ENCODE results near the gene EIF3F. TPM values are rescaled to one million over a fixed set of nuclear protein-coding genes. Genes with fewer than 3 reads are reported as not detected.
A peak's percentile ranks its signal among the peaks of the same experiment; 100 is the strongest.

Gene EIF3F
- total and polyA plus RNA-seq, 2 of the 8 experiments (the other 6 are each of a cell fraction or from before 2014, with no cell fraction given), result 222 to 388 TPM

DNA sequence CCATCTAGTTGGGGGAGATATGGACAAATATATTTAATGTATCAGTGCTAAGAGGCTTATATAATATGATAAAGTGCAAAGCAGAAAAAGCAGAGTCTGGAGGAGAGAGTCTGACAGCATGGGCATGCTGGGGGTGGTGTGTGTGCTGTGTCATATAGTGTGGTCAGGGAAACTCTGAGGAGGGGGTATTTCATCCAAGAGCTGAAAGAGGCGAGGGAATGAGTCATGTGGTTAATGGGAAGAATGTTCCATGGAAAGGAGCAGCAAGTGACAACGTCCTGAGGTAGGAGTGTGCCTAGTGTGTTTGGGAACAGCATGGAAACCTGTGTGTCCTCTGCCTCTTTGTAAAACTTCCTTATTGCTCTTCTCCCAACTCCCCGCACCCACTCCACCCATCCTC is 38.0 kb downstream of the EIF3F start:
- H3K9ac ChIP-seq (replicated peaks in 1 of 4; ENCODE audit: extremely low read depth in 1 of 4, low read depth in 3 of 4, low read length in 3 of 4), result no peak overlapping the region
- DNase-seq (ENCODE audit: low read depth in 1 of 2, low spot score in 2 of 2), result peak in 1 of 2 experiments; percentile 17
- H3K79me1 ChIP-seq (ENCODE audit: low read depth, low read length), result no peaks in the 10 kb centered on the region
- H2BK15ac ChIP-seq (ENCODE audit: low read length), result no peak overlapping the region
- H3K27me3 ChIP-seq (replicated peaks in 1 of 4; ENCODE audit: control insufficient read depth in 3 of 4, extremely low read depth in 1 of 4, insufficient read depth in 3 of 4, low read length in 3 of 4), result peaks cover 6 to 13% (median 12%) of the 10 kb centered on the region in 4 experiments
- peaks cover 0 to 2% of the 10 kb centered on the region in 2 experiments for H4K20me1 ChIP-seq (replicated peaks in 1 of 2; ENCODE audit: control insufficient read depth in 1 of 2, insufficient read depth in 2 of 2, low read length in 2 of 2)
- no peak overlapping the region for H3K23ac ChIP-seq (ENCODE audit: insufficient read length)
- no peak overlapping the region for H2AK5ac ChIP-seq (ENCODE audit: low read depth, low read length)
- no peak overlapping the region for H3K56ac ChIP-seq (replicated peaks; ENCODE audit: insufficient read length, low read depth, low read length)
- H2BK20ac ChIP-seq (ENCODE audit: low read length), result no peak overlapping the region
- no peak overlapping the region for H3K4me2 ChIP-seq (ENCODE audit: insufficient read depth in 1 of 2, low read depth in 2 of 2, low read length in 2 of 2)
- H3K4me1 ChIP-seq (replicated peaks in 1 of 4; ENCODE audit: control insufficient read depth in 3 of 4, insufficient read depth in 4 of 4, low read length in 3 of 4), result no peaks in the 10 kb centered on the region
- no peak overlapping the region for H3K4ac ChIP-seq (replicated peaks; ENCODE audit: insufficient read length, low read depth, low read length)
- no peak overlapping the region for H3K4me3 ChIP-seq (ENCODE audit: extremely low read depth in 1 of 4, insufficient read depth in 2 of 4, low read depth in 3 of 4, low read length in 4 of 4)
- no peak overlapping the region for H3K14ac ChIP-seq (ENCODE audit: insufficient read length)
- no peaks in the 10 kb centered on the region; the same call in 1 of the 2 replicates for H3K23me2 ChIP-seq (ENCODE audit: low read depth, low read length)
- no peaks in the 10 kb centered on the region for H3K79me2 ChIP-seq (ENCODE audit: control insufficient read depth in 1 of 2, insufficient read depth in 2 of 2, low read length in 2 of 2)
- H2AFZ ChIP-seq (ENCODE audit: low read length), result no peak overlapping the region
- ChIA-PET CTCF (ENCODE audit: partially characterized antibody) (interaction anchor here (1.2 to 5.8 kb wide), 4 partner anchors 8 to 64 kb away, joined by 5 to 80 read pairs (median 34); no protein-coding TSS in a partner anchor), POLR2A (ENCODE audit: partially characterized antibody) (no interaction called here)
- no peak overlapping the region for H4K8ac ChIP-seq (ENCODE audit: extremely low read depth, insufficient read depth, low read length)
- 81% methylated on average over 3 of the region's 3 CpGs; no CpG with 5 or more reads in 1 of the 2 experiments for WGBS, 2 experiments (ENCODE audit: extremely low coverage in 1 of 2, insufficient coverage in 1 of 2, insufficient read length in 1 of 2, insufficient replicate concordance in 2 of 2, low coverage in 1 of 2, low lambda C conversion rate in 2 of 2, missing lambda C conversion rate in 1 of 2)
- H2BK12ac ChIP-seq (ENCODE audit: low read depth, low read length), result no peak overlapping the region
- H2BK5ac ChIP-seq (ENCODE audit: low read depth, low read length), result no peak overlapping the region
- no peaks in the 10 kb centered on the region for H3K36me3 ChIP-seq (ENCODE audit: control insufficient read depth in 2 of 4, insufficient read depth in 4 of 4, low read length in 3 of 4)
- no peak overlapping the region for H3K18ac ChIP-seq (ENCODE audit: extremely low read depth, low read length)
- no peak for FAIRE-seq
- no peaks in the 10 kb centered on the region for H3K9me3 ChIP-seq (ENCODE audit: insufficient read depth in 2 of 2, low read depth in 1 of 2, low read length in 1 of 2)
- no peak overlapping the region for H4K91ac ChIP-seq (replicated peaks; ENCODE audit: insufficient read length, low read length)
- no peak overlapping the region for H3K27ac ChIP-seq (ENCODE audit: low read depth, low read length)
- H2BK120ac ChIP-seq (replicated peaks; ENCODE audit: low read depth, low read length), result no peak overlapping the region
- H4K5ac ChIP-seq (ENCODE audit: insufficient read length, low read depth, low read length), result no peak overlapping the region
- TF ChIP-seq PHF8 (conservative IDR thresholded peaks at IDR 0.05; ENCODE audit: low read depth, low read length) (no peak), SP1 (IDR thresholded peaks at IDR 0.05; ENCODE audit: low read depth, low read length) (no peak), HDAC2 (IDR thresholded peaks at IDR 0.05; ENCODE audit: borderline replicate concordance in 1 of 2, low read depth in 2 of 2, low read length in 2 of 2) (no peak), TAF1 (IDR thresholded peaks at IDR 0.05; ENCODE audit: low read depth, low read length) (no peak), RAD21 (IDR thresholded peaks at IDR 0.05 in 1 of 2, conservative IDR thresholded peaks at IDR 0.05 in 1 of 2; ENCODE audit: low read depth in 2 of 2, low read length in 2 of 2) (no peak), TEAD4 (IDR thresholded peaks at IDR 0.05; ENCODE audit: low read depth, low read length) (no peak), CREB1 (IDR thresholded peaks at IDR 0.05) (no peak), TAF7 (optimal IDR thresholded peaks at IDR 0.05; ENCODE audit: borderline replicate concordance, low read depth, low read length) (no peak), KDM4A (IDR thresholded peaks at IDR 0.05; ENCODE audit: low read depth, low read length, severe bottlenecking) (no peak), ATF3 (IDR thresholded peaks at IDR 0.05; ENCODE audit: insufficient read depth, low read depth, low read length) (no peak), SUZ12 (IDR thresholded peaks at IDR 0.05; ENCODE audit: low read length) (no peak), BACH1 (IDR thresholded peaks at IDR 0.05; ENCODE audit: low read length) (no peak), NANOG (IDR thresholded peaks at IDR 0.05; ENCODE audit: insufficient read depth, low read depth, low read length, poor library complexity, severe bottlenecking) (no peak), CEBPB (IDR thresholded peaks at IDR 0.05; ENCODE audit: low read depth, low read length) (no peak)

Data from H1 (cell line).